Astrocyte of the hippocampus (primary cell): Measurements from ENCODE around the gene MXI1.

Experiments used
- DNase-seq: peaks from one replicate; pipeline ENCODE4 v3.0.0; 2011; ENCODE audit warnings: low read depth, low spot score

Gene MXI1

GRCh38 chr10:110207011-110207804 is at the start of gene MXI1:
TSS of gene MXI1 (plus strand) at chr10:110207605. CDS start at chr10:110207809, 204 bp downstream.
- peak; percentile 88 for DNase-seq

- DNase-seq, result no peak
Measured at GRCh38 chr10:110158051-110159005, 49.1 kb upstream of the MXI1 start.

GRCh38 chr10:110160081-110160480 is 47.3 kb upstream of the MXI1 start:
- DNase-seq, result no peak

- no peak for DNase-seq
Measured at GRCh38 chr10:110160522-110160921, 46.9 kb upstream of the MXI1 start.

GRCh38 chr10:110162741-110163145 is 44.7 kb upstream of the MXI1 start:
- DNase-seq, result no peak

GRCh38 chr10:110163192-110163773 is 44.1 kb upstream of the MXI1 start:
- DNase-seq, result no peak

- no peak for DNase-seq
Measured at GRCh38 chr10:110163841-110164240, 43.6 kb upstream of the MXI1 start.

- DNase-seq, result no peak
Measured at GRCh38 chr10:110165239-110165638, 42.2 kb upstream of the MXI1 start.

GRCh38 chr10:110167149-110167548 is 40.3 kb upstream of the MXI1 start:
- DNase-seq, result no peak

- no peak for DNase-seq
Measured at GRCh38 chr10:110168601-110169481, 38.6 kb upstream of the MXI1 start.

GRCh38 chr10:110169586-110169985 is 37.8 kb upstream of the MXI1 start:
- no peak for DNase-seq

- DNase-seq, result no peak
Measured at GRCh38 chr10:110170142-110170971, 37.0 kb upstream of the MXI1 start.

- DNase-seq, result no peak
Measured at GRCh38 chr10:110171032-110171431, 36.4 kb upstream of the MXI1 start.

GRCh38 chr10:110172155-110172554 is 35.2 kb upstream of the MXI1 start:
- no peak for DNase-seq

- no peak for DNase-seq
Measured at GRCh38 chr10:110174201-110174600, 33.2 kb upstream of the MXI1 start.

- DNase-seq, result no peak
Measured at GRCh38 chr10:110174816-110175215, 32.6 kb upstream of the MXI1 start.

- peak; percentile 38 for DNase-seq
Measured at GRCh38 chr10:110175406-110175805, 32.0 kb upstream of the MXI1 start.

GRCh38 chr10:110176141-110177030 is 31.0 kb upstream of the MXI1 start:
- DNase-seq, result no peak

- DNase-seq, result no peak
Measured at GRCh38 chr10:110179220-110179619, 28.2 kb upstream of the MXI1 start.
